ENCODE measurements around the gene CELA1.
"Not testable (repeated sequence)": the region's sequence is repeated elsewhere in the genome, so short reads cannot be mapped to it uniquely, and the experiment has no call there.

DNA sequence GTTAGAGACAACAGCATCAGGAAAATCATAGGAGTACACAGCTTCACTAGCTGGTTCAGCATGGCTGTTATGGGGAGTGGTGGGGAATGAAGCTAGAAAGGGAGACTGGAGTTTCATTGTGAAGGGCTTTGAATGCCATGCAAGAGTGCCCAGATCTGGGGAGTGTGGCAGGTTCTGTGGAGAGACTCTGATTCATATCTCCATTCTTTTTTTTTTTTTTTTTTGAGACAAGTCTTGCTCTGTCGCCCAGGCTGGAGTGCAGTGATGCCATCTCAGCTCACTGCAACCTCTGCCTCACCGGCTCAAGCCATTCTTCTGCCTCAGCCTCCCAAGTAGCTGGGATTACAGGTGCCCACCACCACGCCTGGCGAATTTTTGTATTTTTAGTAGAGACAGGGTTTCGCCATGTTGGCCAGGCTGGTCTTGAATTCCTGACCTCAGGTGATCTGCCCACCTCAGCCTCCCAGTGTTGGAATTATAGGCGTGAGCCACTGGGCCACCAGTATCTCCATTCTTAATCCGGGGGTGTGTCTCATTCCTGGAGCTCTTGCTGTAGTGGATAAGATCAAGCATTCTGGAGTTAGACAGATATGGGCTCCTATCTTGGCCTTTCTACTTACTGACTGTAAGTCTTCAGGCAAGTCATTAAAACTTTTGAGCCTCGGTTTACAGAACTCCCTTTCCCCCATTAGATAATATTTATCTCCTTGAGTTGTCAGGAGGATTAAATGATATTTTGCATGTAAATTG is 28.2 kb downstream of the CELA1 start:
- TF ChIP-seq, protein P1, sequence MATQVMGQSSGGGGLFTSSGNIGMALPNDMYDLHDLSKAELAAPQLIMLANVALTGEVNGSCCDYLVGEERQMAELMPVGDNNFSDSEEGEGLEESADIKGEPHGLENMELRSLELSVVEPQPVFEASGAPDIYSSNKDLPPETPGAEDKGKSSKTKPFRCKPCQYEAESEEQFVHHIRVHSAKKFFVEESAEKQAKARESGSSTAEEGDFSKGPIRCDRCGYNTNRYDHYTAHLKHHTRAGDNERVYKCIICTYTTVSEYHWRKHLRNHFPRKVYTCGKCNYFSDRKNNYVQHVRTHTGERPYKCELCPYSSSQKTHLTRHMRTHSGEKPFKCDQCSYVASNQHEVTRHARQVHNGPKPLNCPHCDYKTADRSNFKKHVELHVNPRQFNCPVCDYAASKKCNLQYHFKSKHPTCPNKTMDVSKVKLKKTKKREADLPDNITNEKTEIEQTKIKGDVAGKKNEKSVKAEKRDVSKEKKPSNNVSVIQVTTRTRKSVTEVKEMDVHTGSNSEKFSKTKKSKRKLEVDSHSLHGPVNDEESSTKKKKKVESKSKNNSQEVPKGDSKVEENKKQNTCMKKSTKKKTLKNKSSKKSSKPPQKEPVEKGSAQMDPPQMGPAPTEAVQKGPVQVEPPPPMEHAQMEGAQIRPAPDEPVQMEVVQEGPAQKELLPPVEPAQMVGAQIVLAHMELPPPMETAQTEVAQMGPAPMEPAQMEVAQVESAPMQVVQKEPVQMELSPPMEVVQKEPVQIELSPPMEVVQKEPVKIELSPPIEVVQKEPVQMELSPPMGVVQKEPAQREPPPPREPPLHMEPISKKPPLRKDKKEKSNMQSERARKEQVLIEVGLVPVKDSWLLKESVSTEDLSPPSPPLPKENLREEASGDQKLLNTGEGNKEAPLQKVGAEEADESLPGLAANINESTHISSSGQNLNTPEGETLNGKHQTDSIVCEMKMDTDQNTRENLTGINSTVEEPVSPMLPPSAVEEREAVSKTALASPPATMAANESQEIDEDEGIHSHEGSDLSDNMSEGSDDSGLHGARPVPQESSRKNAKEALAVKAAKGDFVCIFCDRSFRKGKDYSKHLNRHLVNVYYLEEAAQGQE (IDR thresholded peaks at IDR 0.05; ENCODE audit: low read depth, low read length): not testable (repeated sequence)
- TF ChIP-seq, protein P2, sequence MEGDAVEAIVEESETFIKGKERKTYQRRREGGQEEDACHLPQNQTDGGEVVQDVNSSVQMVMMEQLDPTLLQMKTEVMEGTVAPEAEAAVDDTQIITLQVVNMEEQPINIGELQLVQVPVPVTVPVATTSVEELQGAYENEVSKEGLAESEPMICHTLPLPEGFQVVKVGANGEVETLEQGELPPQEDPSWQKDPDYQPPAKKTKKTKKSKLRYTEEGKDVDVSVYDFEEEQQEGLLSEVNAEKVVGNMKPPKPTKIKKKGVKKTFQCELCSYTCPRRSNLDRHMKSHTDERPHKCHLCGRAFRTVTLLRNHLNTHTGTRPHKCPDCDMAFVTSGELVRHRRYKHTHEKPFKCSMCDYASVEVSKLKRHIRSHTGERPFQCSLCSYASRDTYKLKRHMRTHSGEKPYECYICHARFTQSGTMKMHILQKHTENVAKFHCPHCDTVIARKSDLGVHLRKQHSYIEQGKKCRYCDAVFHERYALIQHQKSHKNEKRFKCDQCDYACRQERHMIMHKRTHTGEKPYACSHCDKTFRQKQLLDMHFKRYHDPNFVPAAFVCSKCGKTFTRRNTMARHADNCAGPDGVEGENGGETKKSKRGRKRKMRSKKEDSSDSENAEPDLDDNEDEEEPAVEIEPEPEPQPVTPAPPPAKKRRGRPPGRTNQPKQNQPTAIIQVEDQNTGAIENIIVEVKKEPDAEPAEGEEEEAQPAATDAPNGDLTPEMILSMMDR (IDR thresholded peaks at IDR 0.05): not testable (repeated sequence)
- TF ChIP-seq, protein P3, sequence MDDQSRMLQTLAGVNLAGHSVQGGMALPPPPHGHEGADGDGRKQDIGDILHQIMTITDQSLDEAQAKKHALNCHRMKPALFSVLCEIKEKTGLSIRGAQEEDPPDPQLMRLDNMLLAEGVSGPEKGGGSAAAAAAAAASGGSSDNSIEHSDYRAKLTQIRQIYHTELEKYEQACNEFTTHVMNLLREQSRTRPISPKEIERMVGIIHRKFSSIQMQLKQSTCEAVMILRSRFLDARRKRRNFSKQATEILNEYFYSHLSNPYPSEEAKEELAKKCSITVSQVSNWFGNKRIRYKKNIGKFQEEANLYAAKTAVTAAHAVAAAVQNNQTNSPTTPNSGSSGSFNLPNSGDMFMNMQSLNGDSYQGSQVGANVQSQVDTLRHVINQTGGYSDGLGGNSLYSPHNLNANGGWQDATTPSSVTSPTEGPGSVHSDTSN (IDR thresholded peaks at IDR 0.05): not testable (repeated sequence)
- TF ChIP-seq FOXM1 (IDR thresholded peaks at IDR 0.05; ENCODE audit: low read depth); YY1 (IDR thresholded peaks at IDR 0.05; ENCODE audit: low read depth); TAF1 (IDR thresholded peaks at IDR 0.05; ENCODE audit: borderline replicate concordance, low read depth, low read length); RCOR1 (IDR thresholded peaks at IDR 0.05; ENCODE audit: low read length); CHD2 (IDR thresholded peaks at IDR 0.05; ENCODE audit: low read length, partially characterized antibody); SIN3A (IDR thresholded peaks at IDR 0.05; ENCODE audit: borderline replicate concordance, low read depth, low read length); EZH2phosphoT487 (IDR thresholded peaks at IDR 0.05; ENCODE audit: borderline replicate concordance, low read depth); RFX5 (IDR thresholded peaks at IDR 0.05; ENCODE audit: low read length); MXI1 (IDR thresholded peaks at IDR 0.05; ENCODE audit: low read depth, low read length); POLR2AphosphoS5 (IDR thresholded peaks at IDR 0.05; ENCODE audit: low read depth, low read length): not testable (repeated sequence)

Data from SK-N-SH (cell line).